Measurements from ENCODE around the gene SUCLA2. TPM values are rescaled to one million over a fixed set of nuclear protein-coding genes. Genes with fewer than 3 reads are reported as not detected.
"Not testable (repeated sequence)": the region's sequence is repeated elsewhere in the genome, so short reads cannot be mapped to it uniquely, and the experiment has no call there.

SUCLA2 gene
- total RNA-seq, 1 experiment from 2014 or later, result 33.1 TPM

GRCh38 chr13:47991859-47992258 lies 9.2 kb downstream of the SUCLA2 start:
- no peak for DNase-seq (ENCODE audit: low spot score)

GRCh38 chr13:47990920-47991466 lies 10.1 kb downstream of the SUCLA2 start:
- DNase-seq (ENCODE audit: low spot score), result no peak

- no peak for DNase-seq (ENCODE audit: low spot score)
Measured at GRCh38 chr13:47990427-47990826, 10.6 kb downstream of the SUCLA2 start.

- DNase-seq (ENCODE audit: low spot score), result no peak
Measured at GRCh38 chr13:47983070-47983469, 18.0 kb downstream of the SUCLA2 start.

DNA sequence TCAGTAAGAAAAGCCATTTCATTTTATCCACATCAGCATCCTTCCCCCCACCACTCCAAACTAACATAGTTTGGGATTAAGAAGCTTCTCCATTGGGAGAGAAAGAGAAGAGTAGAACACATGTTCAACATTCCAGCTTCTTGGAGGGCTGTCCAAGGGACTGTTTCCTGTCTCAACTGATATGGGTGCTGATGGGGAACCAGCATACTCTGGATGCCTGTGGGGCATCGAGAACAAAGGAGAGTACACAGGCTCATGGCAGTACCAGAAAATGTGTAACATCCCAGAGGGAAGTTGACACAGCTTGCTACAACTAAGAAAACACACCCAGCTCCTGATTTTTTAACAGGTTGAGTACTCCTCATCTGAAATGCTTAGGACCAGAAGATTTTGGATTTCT lies 24.7 kb downstream of the SUCLA2 start:
- DNase-seq (ENCODE audit: low spot score), result no peak

DNA sequence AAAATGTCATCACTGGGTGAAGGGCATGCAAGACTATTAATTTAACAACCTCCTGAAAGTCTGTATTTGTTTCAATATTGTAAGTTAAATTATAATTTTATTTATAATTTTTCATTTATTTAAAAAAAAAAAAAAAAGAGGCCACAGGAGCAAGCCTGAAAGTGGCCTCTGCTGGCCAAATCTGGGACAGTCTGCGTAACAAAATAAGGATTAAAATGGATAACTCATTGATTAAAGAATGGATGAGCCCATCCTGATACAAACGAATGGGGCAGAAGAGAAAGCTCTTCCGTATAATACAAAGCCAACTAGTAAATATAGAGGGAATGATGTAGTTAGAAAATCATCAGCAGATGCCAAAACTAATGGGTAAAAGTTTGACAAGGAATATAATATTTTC lies 36.2 kb downstream of the SUCLA2 start:
- DNase-seq (ENCODE audit: low spot score), result no peak

DNA sequence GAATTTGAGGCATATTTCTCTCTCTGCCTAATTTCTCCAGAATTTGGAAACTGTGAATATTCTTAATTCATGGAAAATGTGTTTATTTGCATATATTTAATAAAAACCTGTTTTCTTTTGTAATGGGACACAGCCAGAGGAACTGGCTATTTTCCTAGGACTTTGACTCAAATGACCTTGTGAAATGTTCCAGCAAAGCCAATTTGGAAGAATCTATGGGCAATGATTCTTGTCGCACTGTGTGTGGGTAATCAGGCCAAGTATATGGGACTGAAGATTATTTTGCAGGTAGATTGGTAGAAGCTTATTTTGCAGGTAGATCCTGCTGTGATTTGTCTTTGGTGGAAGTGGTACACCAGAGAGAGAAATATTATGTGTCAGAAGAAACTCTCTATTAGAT lies 38.8 kb downstream of the SUCLA2 start:
- DNase-seq (ENCODE audit: low spot score), result no peak

- no peak for DNase-seq (ENCODE audit: low spot score)
Measured at GRCh38 chr13:47959468-47960247, 41.4 kb downstream of the SUCLA2 start.

DNA sequence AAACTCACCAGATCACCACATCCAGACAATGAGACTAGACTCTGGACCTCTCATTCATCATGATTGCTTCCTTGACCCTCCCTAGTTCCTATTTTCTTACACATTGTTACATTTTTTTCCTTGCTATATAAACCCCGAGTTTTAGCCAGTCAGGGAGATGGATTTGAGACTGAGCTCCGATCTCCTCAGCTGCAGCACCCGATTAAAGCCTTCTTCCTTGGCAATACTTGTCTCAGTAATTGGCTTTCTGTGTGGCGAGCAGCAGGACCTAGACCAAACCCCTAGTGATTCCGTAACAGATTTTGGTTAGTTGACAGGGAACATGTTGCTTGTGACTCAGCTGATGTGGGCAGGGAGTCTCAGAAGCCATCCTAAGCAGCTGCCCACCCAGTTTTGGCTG lies 44.0 kb downstream of the SUCLA2 start:
- DNase-seq (ENCODE audit: low spot score), result no peak

DNA sequence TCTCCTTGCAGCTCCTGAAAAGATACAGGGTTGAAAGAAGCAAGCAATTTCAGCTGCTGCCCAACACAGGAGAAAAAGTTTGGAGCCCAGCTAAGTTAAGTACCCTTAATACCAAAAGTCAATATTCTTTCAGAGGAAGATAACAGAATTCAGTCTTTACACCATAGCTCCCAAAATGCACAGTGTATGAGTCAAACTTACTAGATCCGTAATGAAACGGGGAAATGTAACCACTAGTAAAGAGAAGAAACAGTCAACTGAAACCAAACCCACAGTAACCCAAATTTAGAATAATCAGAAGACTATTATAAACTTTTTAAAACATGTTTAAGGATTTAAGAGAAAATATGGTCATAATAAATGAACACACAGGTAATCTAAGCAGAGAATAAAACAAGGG lies 45.2 kb downstream of the SUCLA2 start:
- DNase-seq (ENCODE audit: low spot score), result no peak

- DNase-seq (ENCODE audit: low spot score), result no peak
Measured at GRCh38 chr13:47949799-47950198, 51.3 kb downstream of the SUCLA2 start.

DNA sequence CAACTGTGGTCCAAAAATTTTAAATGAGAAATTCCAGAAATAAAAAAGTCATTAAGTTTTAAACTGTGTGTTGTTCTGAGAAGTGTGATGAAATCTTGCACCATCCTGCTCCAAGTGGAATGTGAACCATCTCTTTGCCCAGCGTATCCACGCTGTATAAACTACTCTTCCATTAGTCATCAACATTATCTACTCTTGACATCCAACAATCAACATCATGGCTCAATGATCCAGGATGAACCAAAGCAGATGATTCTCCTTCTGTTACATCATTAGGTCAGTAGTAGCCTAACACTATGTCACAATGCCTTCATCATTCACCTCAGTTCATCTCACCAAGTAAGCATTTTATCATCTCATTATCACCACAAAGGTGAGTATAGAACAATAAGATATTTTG lies 55.3 kb downstream of the SUCLA2 start:
- no peak for DNase-seq (ENCODE audit: low spot score)

GRCh38 chr13:47945146-47945545 lies 55.9 kb downstream of the SUCLA2 start:
- not testable (repeated sequence) for DNase-seq (ENCODE audit: low spot score)

- no peak for DNase-seq (ENCODE audit: low spot score)
Measured at GRCh38 chr13:47934371-47934770, 66.7 kb downstream of the SUCLA2 start.

DNA sequence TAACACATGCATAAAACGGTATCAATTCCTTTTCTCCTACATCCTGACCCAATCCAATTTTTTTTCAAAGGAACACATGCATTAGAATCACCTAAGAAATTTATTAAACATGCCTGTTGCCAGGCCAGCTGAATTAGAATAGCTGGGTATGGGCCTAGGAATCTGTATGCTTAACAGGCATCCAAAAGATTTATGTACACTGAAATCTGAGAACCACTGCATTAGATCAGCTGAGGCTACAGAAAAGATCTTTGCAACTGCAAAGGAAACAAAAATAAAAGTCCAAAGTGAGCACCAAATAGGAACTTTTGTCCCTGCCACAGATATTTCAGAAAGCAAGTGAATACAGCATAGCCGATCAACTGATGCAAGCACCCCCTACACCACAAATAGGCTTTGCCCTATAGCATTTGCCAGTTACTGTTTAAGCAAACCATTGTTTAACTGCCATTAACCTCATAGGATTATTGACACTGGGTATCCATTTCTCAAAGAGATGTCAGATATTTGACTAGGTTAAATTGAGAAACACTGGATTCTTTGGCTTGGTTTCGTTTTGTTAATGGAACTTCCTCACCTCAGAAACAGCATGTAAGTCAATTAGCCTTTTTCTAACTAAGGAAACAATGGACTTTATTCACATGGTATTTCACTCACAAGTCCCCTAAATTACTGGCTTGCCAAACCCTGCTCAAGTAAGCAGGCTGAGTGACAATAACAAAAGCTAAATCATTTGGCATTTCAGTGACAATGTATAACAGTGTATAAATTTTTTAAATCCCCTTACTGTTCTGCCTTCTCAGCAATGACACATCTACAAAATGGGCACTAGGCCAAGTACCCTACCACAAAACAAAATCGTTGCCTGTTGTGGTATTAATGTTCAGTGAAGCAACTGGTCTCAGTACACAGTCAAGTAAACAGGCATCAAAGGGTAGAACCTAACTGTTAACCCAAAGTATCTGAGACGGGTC lies 67.8 kb downstream of the SUCLA2 start:
- DNase-seq (ENCODE audit: low spot score), result no peak

DNA sequence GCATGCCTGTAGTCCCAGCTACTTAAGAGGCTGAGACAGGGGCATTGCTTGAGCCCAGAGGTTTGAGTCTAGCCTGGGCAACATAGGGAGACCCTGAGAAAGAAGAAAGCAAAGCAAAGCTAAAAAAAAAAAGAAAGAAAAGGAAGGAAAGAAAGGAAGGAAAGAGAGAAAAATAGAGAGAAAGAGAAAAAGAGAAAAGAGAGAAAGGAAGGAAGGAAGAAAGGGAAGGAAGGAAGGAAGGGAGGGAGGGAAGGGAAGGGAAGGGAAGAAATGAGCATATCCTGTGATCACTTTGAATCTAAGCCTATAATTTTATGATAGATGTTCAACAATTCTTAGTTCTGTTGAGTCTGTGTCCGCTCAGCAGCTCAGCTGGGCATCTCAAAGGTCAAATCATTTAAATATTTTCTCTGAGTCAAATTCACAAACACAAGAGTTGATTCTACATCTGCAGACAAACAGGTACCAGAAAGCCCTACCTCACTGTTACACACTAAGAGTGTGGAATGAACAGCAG lies 70.4 kb downstream of the SUCLA2 start:
- no peak for DNase-seq (ENCODE audit: low spot score)

DNA sequence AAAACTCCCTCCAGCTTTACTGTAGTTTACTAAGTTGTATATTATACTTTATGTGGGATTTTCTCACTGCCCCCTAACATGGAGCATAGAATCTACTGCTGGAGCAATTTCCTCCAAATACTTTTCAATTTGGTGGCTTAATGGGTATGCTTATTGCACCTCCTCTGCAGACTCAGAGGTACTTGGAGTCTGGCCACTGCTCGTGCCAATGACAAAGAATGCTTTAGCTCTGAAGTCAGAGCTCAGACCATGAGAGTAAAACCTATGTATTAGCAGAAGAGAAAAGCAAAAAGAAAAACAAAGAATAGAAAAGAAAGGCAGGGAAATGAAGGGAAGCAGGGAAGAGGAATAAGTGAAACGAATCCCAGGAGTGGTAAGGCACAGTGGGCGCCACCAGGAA lies 71.9 kb downstream of the SUCLA2 start:
- no peak for DNase-seq (ENCODE audit: low spot score)

DNA sequence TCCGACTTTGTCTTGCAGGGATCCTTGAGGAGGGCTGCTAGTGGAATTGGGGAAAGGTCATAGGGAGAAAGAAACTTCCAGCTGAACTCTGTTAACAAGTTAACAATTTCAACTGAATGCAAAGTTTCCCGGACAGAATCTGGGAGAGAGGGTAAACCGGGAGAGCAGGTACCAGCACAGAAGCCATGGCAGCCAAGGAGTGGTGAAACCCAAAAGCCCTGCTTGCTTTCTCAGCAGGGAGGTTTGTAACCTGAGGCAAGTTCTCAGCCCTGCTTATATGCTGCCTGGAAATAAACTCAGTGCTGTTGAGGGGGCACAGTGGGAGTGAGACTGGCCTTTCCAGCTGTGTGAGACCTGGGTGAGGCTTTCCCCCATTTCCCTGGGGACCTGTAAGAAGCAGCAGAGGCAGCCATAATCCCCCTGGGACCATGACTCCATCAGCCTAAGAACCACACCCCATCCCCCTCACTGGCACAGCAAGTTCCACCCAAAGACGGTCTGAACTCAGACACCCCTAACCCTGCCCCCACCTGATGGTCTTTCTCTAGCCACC lies 84.0 kb downstream of the SUCLA2 start:
- no peak for DNase-seq (ENCODE audit: low spot score)

DNA sequence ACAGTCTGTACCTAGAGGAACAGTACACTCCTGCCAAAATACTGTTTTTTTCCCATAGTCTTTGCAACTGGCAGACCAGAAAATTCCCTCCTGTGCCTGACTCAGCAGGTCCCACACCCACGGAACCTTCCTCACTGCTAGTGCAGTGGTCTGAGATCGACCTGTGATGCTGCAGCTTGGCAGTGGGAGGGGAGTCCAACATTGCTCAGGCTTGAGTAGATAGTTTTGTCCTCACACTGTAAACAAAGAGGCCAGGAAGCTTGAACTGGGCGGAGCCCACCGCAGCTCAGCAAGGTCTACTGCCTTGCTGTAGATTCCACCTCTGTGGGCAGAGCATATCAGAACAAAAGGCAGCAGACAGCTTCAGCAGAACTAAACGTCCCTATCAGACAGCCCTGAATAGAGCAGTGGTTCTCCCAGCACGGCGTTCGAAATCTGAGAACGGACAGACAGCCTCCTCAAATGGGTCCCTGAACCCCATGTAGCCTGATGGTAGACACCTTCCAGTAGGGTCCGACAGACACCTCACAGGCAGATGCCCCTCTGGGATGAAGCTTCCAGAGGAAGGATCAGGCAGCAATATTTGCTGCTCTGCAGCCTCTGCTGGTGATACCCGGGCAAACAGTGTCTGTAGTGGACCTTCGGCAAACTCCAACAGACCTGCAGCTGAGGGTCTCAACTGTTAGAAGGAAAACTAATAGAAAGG lies 92.7 kb downstream of the SUCLA2 start:
- DNase-seq (ENCODE audit: low spot score), result peak; percentile 63

DNA sequence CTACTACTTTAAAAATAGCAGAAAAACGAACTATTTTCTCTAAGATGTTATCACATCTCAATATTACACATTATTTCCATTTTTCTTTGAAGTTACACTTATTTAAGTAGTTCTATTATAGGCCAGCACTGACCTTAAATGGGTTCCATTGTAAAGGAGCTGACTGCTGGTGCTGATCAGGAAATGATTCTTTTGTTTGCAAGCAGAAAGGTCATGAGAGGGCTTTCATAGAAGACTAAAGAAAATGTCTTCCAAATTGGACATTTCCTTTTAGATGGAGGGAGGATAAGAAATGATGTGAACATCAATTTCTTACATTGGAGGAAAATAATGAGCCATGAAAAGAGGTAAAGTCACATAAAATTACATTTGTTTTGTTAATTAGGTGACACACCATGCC lies 96.2 kb downstream of the SUCLA2 start:
- no peak for DNase-seq (ENCODE audit: low spot score)

DNA sequence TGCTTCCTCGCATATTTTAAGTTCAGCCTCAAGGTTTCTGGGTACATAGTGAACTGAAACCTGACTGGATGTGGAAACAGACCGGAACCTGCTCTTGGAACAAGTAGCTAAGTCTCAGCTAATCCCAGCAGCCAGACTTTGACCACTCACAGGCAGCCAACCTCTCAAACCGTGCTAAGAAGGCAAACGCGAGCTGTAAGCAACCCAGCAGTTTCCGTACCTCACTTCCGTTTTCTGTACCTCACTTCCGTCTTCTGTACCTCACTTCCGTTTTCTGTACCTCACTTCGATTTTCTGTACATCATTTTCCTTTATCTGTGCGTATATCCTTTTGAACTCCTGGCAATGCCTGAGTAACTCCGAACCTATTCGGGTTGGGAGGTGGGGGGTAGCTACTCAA lies 96.8 kb downstream of the SUCLA2 start:
- DNase-seq (ENCODE audit: low spot score), result no peak
